ENCODE measurements around the gene RDH16. TPM values are rescaled to one million over a fixed set of nuclear protein-coding genes. Genes with fewer than 3 reads are reported as not detected.

The RDH16 gene
- total RNA-seq, 1 donor from 2014 or later = not detected

GRCh38 chr12:57001448-57001906 lies 44.1 kb upstream of the RDH16 start:
- Histone ChIP-seq H3K4me3 (ENCODE audit: low read depth, low read length) (no peak overlapping the region), H3K36me3 (ENCODE audit: control insufficient read depth, insufficient read depth, low read length) (peaks cover 3% of the 10 kb centered on the region), H3K27me3 (ENCODE audit: control insufficient read depth, insufficient read depth, low read length) (no peaks in the 10 kb centered on the region)
- DNase-seq (ENCODE audit: low read depth) = no peak
- TF ChIP-seq CTCF (IDR thresholded peaks at IDR 0.05; ENCODE audit: insufficient read depth, low read length, poor library complexity, severe bottlenecking) = peak; percentile 70

- Histone ChIP-seq H3K4me3 (ENCODE audit: low read depth, low read length) (no peak overlapping the region), H3K27me3 (ENCODE audit: control insufficient read depth, insufficient read depth, low read length) (no peaks in the 10 kb centered on the region), H3K36me3 (ENCODE audit: control insufficient read depth, insufficient read depth, low read length) (peaks cover 3% of the 10 kb centered on the region)
- no peak for DNase-seq (ENCODE audit: low read depth)
- TF ChIP-seq CTCF (IDR thresholded peaks at IDR 0.05; ENCODE audit: insufficient read depth, low read length, poor library complexity, severe bottlenecking) = no peak
Measured at GRCh38 chr12:57000393-57000792, 43.0 kb upstream of the RDH16 start.

- Histone ChIP-seq H3K36me3 (ENCODE audit: control insufficient read depth, insufficient read depth, low read length) (peaks cover 3% of the 10 kb centered on the region), H3K27me3 (ENCODE audit: control insufficient read depth, insufficient read depth, low read length) (no peaks in the 10 kb centered on the region)
Measured at GRCh38 chr12:56999456-56999855, 42.0 kb upstream of the RDH16 start.

GRCh38 chr12:56998981-56999380 lies 41.6 kb upstream of the RDH16 start:
- no peak for TF ChIP-seq CTCF (IDR thresholded peaks at IDR 0.05; ENCODE audit: insufficient read depth, low read length, poor library complexity, severe bottlenecking)
- H3K36me3 ChIP-seq (ENCODE audit: control insufficient read depth, insufficient read depth, low read length) = peaks cover 1% of the 10 kb centered on the region
- H3K4me3 ChIP-seq (ENCODE audit: low read depth, low read length) = no peak overlapping the region
- no peak for DNase-seq (ENCODE audit: low read depth)
- H3K27me3 ChIP-seq (ENCODE audit: control insufficient read depth, insufficient read depth, low read length) = no peaks in the 10 kb centered on the region

More at GRCh38 chr12:56999456-56999855, 42.0 kb upstream of the RDH16 start:
- no peak overlapping the region for H3K4me3 ChIP-seq (ENCODE audit: low read depth, low read length)
- DNase-seq (ENCODE audit: low read depth) = no peak
- TF ChIP-seq CTCF (IDR thresholded peaks at IDR 0.05; ENCODE audit: insufficient read depth, low read length, poor library complexity, severe bottlenecking) = no peak

GRCh38 chr12:56998316-56998715 lies 40.9 kb upstream of the RDH16 start:
- DNase-seq (ENCODE audit: low read depth) = no peak
- no peak for TF ChIP-seq CTCF (IDR thresholded peaks at IDR 0.05; ENCODE audit: insufficient read depth, low read length, poor library complexity, severe bottlenecking)
- H3K4me3 ChIP-seq (ENCODE audit: low read depth, low read length) = no peak overlapping the region
- H3K36me3 ChIP-seq (ENCODE audit: control insufficient read depth, insufficient read depth, low read length) = peaks cover 1% of the 10 kb centered on the region
- no peaks in the 10 kb centered on the region for H3K27me3 ChIP-seq (ENCODE audit: control insufficient read depth, insufficient read depth, low read length)

GRCh38 chr12:56996793-56997545 lies 39.6 kb upstream of the RDH16 start:
- H3K4me3 ChIP-seq (ENCODE audit: low read depth, low read length) = no peak overlapping the region
- no peaks in the 10 kb centered on the region for H3K27me3 ChIP-seq (ENCODE audit: control insufficient read depth, insufficient read depth, low read length)
- DNase-seq (ENCODE audit: low read depth) = no peak
- TF ChIP-seq CTCF (IDR thresholded peaks at IDR 0.05; ENCODE audit: insufficient read depth, low read length, poor library complexity, severe bottlenecking) = no peak
- H3K36me3 ChIP-seq (ENCODE audit: control insufficient read depth, insufficient read depth, low read length) = no peaks in the 10 kb centered on the region
